Prostate gland (tissue), 2 donors: ENCODE data around the gene ZNF888.

Source experiments
- CTCF ChIP-seq, 4 experiments: fragments of 200-600 bp in 2 of 4; fragments of 450-650 bp in 2 of 4; sonication (generic) in 2 of 4; IDR thresholded peaks; 1 replicate in 3 of 4; 2 replicates in 1 of 4; pipeline ENCODE4 v1.5.1; 2016 to 2019; ENCODE audit warnings: antibody characterized with exemption in 4 of 4, mild to moderate bottlenecking in 2 of 4, moderate library complexity in 2 of 4
- POLR2A ChIP-seq: fragments of 450-650 bp; IDR thresholded peaks from one replicate; pipeline ENCODE4 v1.6.1; 2016; ENCODE audit warnings: antibody characterized with exemption, mild to moderate bottlenecking
- POLR2AphosphoS5 ChIP-seq: sonication (generic); formaldehyde crosslinking; IDR thresholded peaks from one replicate; pipeline ENCODE4 v1.6.1; 2017; ENCODE audit warnings: antibody characterized with exemption

GRCh38 chr19:52941941-52942385 is 18.7 kb upstream of the ZNF888 start:
- TF ChIP-seq CTCF (IDR thresholded peaks at IDR 0.05) (no peak), POLR2AphosphoS5 (no peak), POLR2A (no peak)
